Panc1 (cell line): Measurements from ENCODE around the gene SEMA3D. TPM values are rescaled to one million over a fixed set of nuclear protein-coding genes. Genes with fewer than 3 reads are reported as not detected.

Experiments
- ATAC-seq: fragments of 200-7000 bp; cut with Tn5 transposase; 2 replicates; pipeline ENCODE4 v1.9.1; 2020; ENCODE audit warnings: mild to moderate bottlenecking, moderate library complexity
- BruUV-seq: library from RNA; stranded (reverse); fragments of 400-500 nt; replicated peaks from 2 replicates; lab custom pipeline; 2021; lab: Mats Ljungman, UMichigan
- CTCF ChIA-PET: fragments of 300-600 bp; sonication (Branson Sonifier 250); formaldehyde crosslinking; loops from one replicate; lab custom pipeline; 2022; ENCODE audit warnings: antibody characterized with exemption; lab: Charles Lee
- POLR2A ChIA-PET: fragments of 300-600 bp; sonication (Branson Sonifier 250); formaldehyde crosslinking; loops from one replicate; lab custom pipeline; 2022; ENCODE audit warnings: antibody characterized with exemption; lab: Charles Lee
- DNase-seq: peaks from one replicate; pipeline ENCODE4 v3.0.0-alpha.2; 2010; ENCODE audit warnings: low read depth, low spot score
- H3K27ac ChIP-seq: 2 replicates; pipeline ENCODE4 v1.5.1; 2011; ENCODE audit warnings: mild to moderate bottlenecking, low read length, inconsistent platforms
- H3K27me3 ChIP-seq: fragments of 200-500 bp; sonication (Bioruptor generic); 2 replicates; pipeline ENCODE4 v1.6.0; 2014; ENCODE audit warnings: low read length, inconsistent platforms; ENCODE audit not compliant: control insufficient read depth, insufficient read depth
- H3K36me3 ChIP-seq: fragments of 200-500 bp; sonication (Bioruptor generic); 2 replicates; pipeline ENCODE4 v1.5.1; 2014; ENCODE audit warnings: inconsistent platforms, mild to moderate bottlenecking, low read length, moderate library complexity; ENCODE audit not compliant: control insufficient read depth, insufficient read depth
- H3K4me1 ChIP-seq: 2 replicates; pipeline ENCODE4 v1.5.1; 2011; ENCODE audit warnings: inconsistent platforms, mild to moderate bottlenecking, low read length, moderate library complexity; ENCODE audit not compliant: control insufficient read depth, insufficient read depth
- H3K4me3 ChIP-seq, 2 experiments: 2 replicates each; pipeline ENCODE4 v1.5.1; 2011 to 2012; ENCODE audit warnings: low read depth in 2 of 2, low read length in 2 of 2, mild to moderate bottlenecking in 2 of 2, inconsistent platforms in 1 of 2, moderate library complexity in 1 of 2
- H3K9me3 ChIP-seq: fragments of 200-500 bp; sonication (Bioruptor generic); 2 replicates; pipeline ENCODE4 v1.5.1; 2014; ENCODE audit warnings: low read depth, mild to moderate bottlenecking, inconsistent platforms, low read length, moderate library complexity; ENCODE audit not compliant: control insufficient read depth, insufficient read depth
- POLR2AphosphoS5 ChIP-seq: IDR thresholded peaks from 2 replicates; pipeline ENCODE4 v1.6.1; 2012; ENCODE audit warnings: mild to moderate bottlenecking, low read depth, low read length, moderate library complexity
- REST ChIP-seq, 2 experiments: IDR thresholded peaks; 2 replicates each; pipeline ENCODE4 v1.6.1; 2011 to 2012; ENCODE audit warnings: low read depth in 2 of 2, control low read depth in 1 of 2, low read length in 1 of 2, mild to moderate bottlenecking in 1 of 2, moderate library complexity in 1 of 2; ENCODE audit not compliant: insufficient read depth in 1 of 2
- SIN3A ChIP-seq: IDR thresholded peaks from 2 replicates; pipeline ENCODE4 v1.6.1; 2012; ENCODE audit warnings: low read depth, mild to moderate bottlenecking, low read length, moderate library complexity, borderline replicate concordance; ENCODE audit not compliant: insufficient read depth
- TCF7L2 ChIP-seq: IDR thresholded peaks from 2 replicates; pipeline ENCODE4 v1.6.1; 2011; ENCODE audit warnings: mild to moderate bottlenecking, low read depth, low read length, inconsistent platforms
- in situ Hi-C: cut with HindIII; loops from 2 replicates; pipeline ENCODE4 v1.10.0; 2016; ENCODE audit warnings: low sequenced_read_pairs, low pct_unique_long_range_greater_than_20kb
- intact Hi-C: fragments of 100-400 bp; cut with micrococcal nuclease; formaldehyde crosslinking; loops from one replicate; pipeline ENCODE4 v1.10.0; 2022; ENCODE audit not compliant: unreplicated experiment
- total RNA-seq: library from RNA; stranded (reverse); gene quantifications from one replicate; pipeline ENCODE4 v1.2.1, GENCODE V29; 2021; ENCODE audit not compliant: unreplicated experiment
- TF ChIP-seq, protein P1 (sequence below): fragments of 450-650 bp; IDR thresholded peaks from 2 replicates; pipeline ENCODE4 v1.5.1; 2017; ENCODE audit warnings: mild to moderate bottlenecking

Gene SEMA3D
- total RNA-seq, 1 experiment from 2014 or later, result 11.5 TPM

- no TSS peak for BruUV-seq
- Histone ChIP-seq H3K4me1 (no peaks in the 10 kb centered on the region), H3K9me3 (no peaks in the 10 kb centered on the region), H3K4me3 (no peak overlapping the region), H3K27me3 (no peaks in the 10 kb centered on the region), H3K27ac (no peak overlapping the region), H3K36me3 (no peaks in the 10 kb centered on the region)
- in situ Hi-C loops, result no loop called here
- intact Hi-C loops, result no loop called here
- TF ChIP-seq, protein P1, sequence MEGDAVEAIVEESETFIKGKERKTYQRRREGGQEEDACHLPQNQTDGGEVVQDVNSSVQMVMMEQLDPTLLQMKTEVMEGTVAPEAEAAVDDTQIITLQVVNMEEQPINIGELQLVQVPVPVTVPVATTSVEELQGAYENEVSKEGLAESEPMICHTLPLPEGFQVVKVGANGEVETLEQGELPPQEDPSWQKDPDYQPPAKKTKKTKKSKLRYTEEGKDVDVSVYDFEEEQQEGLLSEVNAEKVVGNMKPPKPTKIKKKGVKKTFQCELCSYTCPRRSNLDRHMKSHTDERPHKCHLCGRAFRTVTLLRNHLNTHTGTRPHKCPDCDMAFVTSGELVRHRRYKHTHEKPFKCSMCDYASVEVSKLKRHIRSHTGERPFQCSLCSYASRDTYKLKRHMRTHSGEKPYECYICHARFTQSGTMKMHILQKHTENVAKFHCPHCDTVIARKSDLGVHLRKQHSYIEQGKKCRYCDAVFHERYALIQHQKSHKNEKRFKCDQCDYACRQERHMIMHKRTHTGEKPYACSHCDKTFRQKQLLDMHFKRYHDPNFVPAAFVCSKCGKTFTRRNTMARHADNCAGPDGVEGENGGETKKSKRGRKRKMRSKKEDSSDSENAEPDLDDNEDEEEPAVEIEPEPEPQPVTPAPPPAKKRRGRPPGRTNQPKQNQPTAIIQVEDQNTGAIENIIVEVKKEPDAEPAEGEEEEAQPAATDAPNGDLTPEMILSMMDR, result no peak
- TF ChIP-seq TCF7L2, result no peak
- no peak for TF ChIP-seq SIN3A
- no peak for TF ChIP-seq POLR2AphosphoS5
- no peak for TF ChIP-seq REST (IDR thresholded peaks at IDR 0.05; ENCODE audit: insufficient read depth in 1 of 2, low read depth in 2 of 2, low read length in 1 of 2)
- POLR2A ChIA-PET, result no interaction called here
- ATAC-seq, result no peak
- CTCF ChIA-PET, result no interaction called here
- no peak for DNase-seq
Measured at GRCh38 chr7:85061456-85061855, 125.4 kb downstream of the SEMA3D start.

GRCh38 chr7:85060696-85061095 lies 126.2 kb downstream of the SEMA3D start:
- BruUV-seq, result no TSS peak
- TF ChIP-seq, protein P1, result no peak
- TF ChIP-seq REST (IDR thresholded peaks at IDR 0.05; ENCODE audit: insufficient read depth in 1 of 2, low read depth in 2 of 2, low read length in 1 of 2) (no peak), TCF7L2 (no peak), POLR2AphosphoS5 (no peak), SIN3A (no peak)
- Histone ChIP-seq H3K27ac (no peak overlapping the region), H3K4me1 (no peaks in the 10 kb centered on the region), H3K36me3 (no peaks in the 10 kb centered on the region), H3K4me3 (no peak overlapping the region), H3K27me3 (no peaks in the 10 kb centered on the region), H3K9me3 (no peaks in the 10 kb centered on the region)
- ChIA-PET CTCF (no interaction called here), POLR2A (no interaction called here)
- ATAC-seq (no peak), DNase-seq (no peak)
- intact Hi-C loops (no loop called here), in situ Hi-C loops (no loop called here)
